ENCODE data around the gene GRB14.

Gene GRB14

GRCh38 chr2:164613321-164613982 is 7.8 kb downstream of the GRB14 start:
- H3K4me3 ChIP-seq (replicated peaks; ENCODE audit: insufficient read depth, low read length): no peak overlapping the region
- no peak for DNase-seq (ENCODE audit: low read depth in 1 of 2, low spot score in 1 of 2)
- TF ChIP-seq, protein P1, sequence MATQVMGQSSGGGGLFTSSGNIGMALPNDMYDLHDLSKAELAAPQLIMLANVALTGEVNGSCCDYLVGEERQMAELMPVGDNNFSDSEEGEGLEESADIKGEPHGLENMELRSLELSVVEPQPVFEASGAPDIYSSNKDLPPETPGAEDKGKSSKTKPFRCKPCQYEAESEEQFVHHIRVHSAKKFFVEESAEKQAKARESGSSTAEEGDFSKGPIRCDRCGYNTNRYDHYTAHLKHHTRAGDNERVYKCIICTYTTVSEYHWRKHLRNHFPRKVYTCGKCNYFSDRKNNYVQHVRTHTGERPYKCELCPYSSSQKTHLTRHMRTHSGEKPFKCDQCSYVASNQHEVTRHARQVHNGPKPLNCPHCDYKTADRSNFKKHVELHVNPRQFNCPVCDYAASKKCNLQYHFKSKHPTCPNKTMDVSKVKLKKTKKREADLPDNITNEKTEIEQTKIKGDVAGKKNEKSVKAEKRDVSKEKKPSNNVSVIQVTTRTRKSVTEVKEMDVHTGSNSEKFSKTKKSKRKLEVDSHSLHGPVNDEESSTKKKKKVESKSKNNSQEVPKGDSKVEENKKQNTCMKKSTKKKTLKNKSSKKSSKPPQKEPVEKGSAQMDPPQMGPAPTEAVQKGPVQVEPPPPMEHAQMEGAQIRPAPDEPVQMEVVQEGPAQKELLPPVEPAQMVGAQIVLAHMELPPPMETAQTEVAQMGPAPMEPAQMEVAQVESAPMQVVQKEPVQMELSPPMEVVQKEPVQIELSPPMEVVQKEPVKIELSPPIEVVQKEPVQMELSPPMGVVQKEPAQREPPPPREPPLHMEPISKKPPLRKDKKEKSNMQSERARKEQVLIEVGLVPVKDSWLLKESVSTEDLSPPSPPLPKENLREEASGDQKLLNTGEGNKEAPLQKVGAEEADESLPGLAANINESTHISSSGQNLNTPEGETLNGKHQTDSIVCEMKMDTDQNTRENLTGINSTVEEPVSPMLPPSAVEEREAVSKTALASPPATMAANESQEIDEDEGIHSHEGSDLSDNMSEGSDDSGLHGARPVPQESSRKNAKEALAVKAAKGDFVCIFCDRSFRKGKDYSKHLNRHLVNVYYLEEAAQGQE (IDR thresholded peaks at IDR 0.05; ENCODE audit: insufficient replicate concordance, low read depth): no peak
- TF ChIP-seq GABPA (IDR thresholded peaks at IDR 0.05; ENCODE audit: low read depth): no peak
- no peak for TF ChIP-seq CTCF (IDR thresholded peaks at IDR 0.05; ENCODE audit: insufficient read depth, low read length)
- TF ChIP-seq SPI1 (IDR thresholded peaks at IDR 0.05; ENCODE audit: borderline replicate concordance, low read depth): no peak
- no peak for TF ChIP-seq POLR2AphosphoS5 (IDR thresholded peaks at IDR 0.05; ENCODE audit: low read depth)
- no peak overlapping the region for H3K27ac ChIP-seq (replicated peaks)
- H3K27me3 ChIP-seq (ENCODE audit: insufficient read depth, poor library complexity, severe bottlenecking): no peaks in the 10 kb centered on the region

DNA sequence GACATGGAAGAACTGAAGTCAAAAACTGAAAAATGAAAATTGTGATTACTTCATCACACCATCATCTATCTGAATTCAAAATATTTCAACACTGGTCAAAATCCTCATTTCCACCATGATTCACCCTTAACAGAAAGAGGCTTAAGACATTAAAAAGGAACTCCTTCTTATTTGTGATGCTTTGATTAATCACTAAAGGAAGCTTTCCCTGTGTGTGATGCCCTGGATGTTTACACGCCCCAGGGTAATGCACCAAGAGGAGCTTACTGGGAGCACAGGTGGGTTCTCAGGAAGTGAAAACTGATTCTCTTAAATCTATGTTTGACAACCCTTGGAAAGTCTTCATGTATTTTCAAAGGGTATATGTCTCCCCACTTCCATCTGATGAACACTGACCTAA is 11.5 kb downstream of the GRB14 start:
- no peaks in the 10 kb centered on the region for H3K27me3 ChIP-seq (ENCODE audit: insufficient read depth, poor library complexity, severe bottlenecking)
- H3K27ac ChIP-seq (replicated peaks): no peak overlapping the region
- TF ChIP-seq SPI1 (IDR thresholded peaks at IDR 0.05; ENCODE audit: borderline replicate concordance, low read depth) (no peak), GABPA (IDR thresholded peaks at IDR 0.05; ENCODE audit: low read depth) (no peak), POLR2AphosphoS5 (IDR thresholded peaks at IDR 0.05; ENCODE audit: low read depth) (no peak), CTCF (IDR thresholded peaks at IDR 0.05; ENCODE audit: insufficient read depth, low read length) (no peak)
- TF ChIP-seq, protein P1 (IDR thresholded peaks at IDR 0.05; ENCODE audit: insufficient replicate concordance, low read depth): no peak

GRCh38 chr2:164606557-164606956 is 14.7 kb downstream of the GRB14 start:
- TF ChIP-seq GABPA (IDR thresholded peaks at IDR 0.05; ENCODE audit: low read depth) (no peak), CTCF (IDR thresholded peaks at IDR 0.05; ENCODE audit: insufficient read depth, low read length) (no peak), SPI1 (IDR thresholded peaks at IDR 0.05; ENCODE audit: borderline replicate concordance, low read depth) (no peak), POLR2AphosphoS5 (IDR thresholded peaks at IDR 0.05; ENCODE audit: low read depth) (no peak)
- TF ChIP-seq, protein P1 (IDR thresholded peaks at IDR 0.05; ENCODE audit: insufficient replicate concordance, low read depth): no peak
- no peak for DNase-seq (ENCODE audit: low read depth in 1 of 2, low spot score in 1 of 2)
- H3K27me3 ChIP-seq (ENCODE audit: insufficient read depth, poor library complexity, severe bottlenecking): no peaks in the 10 kb centered on the region
- no peak overlapping the region for H3K27ac ChIP-seq (replicated peaks)
- no peak overlapping the region for H3K4me3 ChIP-seq (replicated peaks; ENCODE audit: insufficient read depth, low read length)

More for the DNA sequence above, 11.5 kb downstream of the GRB14 start:
- no peak overlapping the region for H3K4me3 ChIP-seq (replicated peaks; ENCODE audit: insufficient read depth, low read length)
- DNase-seq (ENCODE audit: low read depth in 1 of 2, low spot score in 1 of 2): no peak

Measured in HL-60 (cell line).